A549 (cell line): ENCODE measurements around the gene RPS6KA3. TPM values are rescaled to one million over a fixed set of nuclear protein-coding genes. Genes with fewer than 3 reads are reported as not detected.
A peak's percentile ranks its signal among the peaks of the same experiment; 100 is the strongest.

Experiments used
- ATAC-seq, 2 experiments: fragments of 200-7000 bp in 1 of 2; fragments of >200 bp in 1 of 2; cut with Nextera tagmentation in 1 of 2; cut with Tn5 transposase in 1 of 2; 3 replicates each; pipeline versions ENCODE4 v1.8.0 to v1.9.1; 2018 to 2020; ENCODE audit warnings: mild to moderate bottlenecking in 1 of 2, moderate library complexity in 1 of 2
- CTCF ChIA-PET: fragments of 300-600 bp; sonication (Branson Sonifier 250); formaldehyde crosslinking; extraction: SDS; loops from one replicate; lab custom pipeline; 2021; ENCODE audit warnings: antibody characterized with exemption, inconsistent platforms; lab: Yijun Ruan, JAX
- POLR2A ChIA-PET: fragments of 350-600 bp; formaldehyde crosslinking; extraction: SDS; loops from one replicate; lab custom pipeline; 2021; ENCODE audit warnings: antibody characterized with exemption, inconsistent platforms; lab: Yijun Ruan, JAX
- DNase-seq, 2 experiments: peaks; one replicate each; pipeline versions ENCODE4 v3.0.0 to v3.0.0-alpha.2; 2011 to 2016; ENCODE audit warnings: low read depth in 1 of 2, low spot score in 1 of 2
- FAIRE-seq: peaks from 2 replicates; lab custom pipeline; 2011; peaks lifted over from hg19 to GRCh38; lab: Jason Lieb, UNC
- H3K27ac ChIP-seq, 2 experiments: fragments of >200 bp; sonication (Bioruptor Twin); formaldehyde crosslinking; 3 replicates each; pipeline ENCODE4 v1.5.1; 2016 to 2017
- H3K4me1 ChIP-seq: fragments of >200 bp; sonication (Bioruptor Twin); formaldehyde crosslinking; 3 replicates; pipeline ENCODE4 v1.6.1; 2016
- H3K4me2 ChIP-seq: fragments of >200 bp; sonication (Bioruptor Twin); formaldehyde crosslinking; 3 replicates; pipeline ENCODE4 v1.6.1; 2016
- H3K4me3 ChIP-seq: fragments of >200 bp; sonication (Bioruptor Twin); formaldehyde crosslinking; 3 replicates; pipeline ENCODE4 v1.5.1; 2016
- H3K9me3 ChIP-seq: fragments of >200 bp; sonication (Bioruptor Twin); formaldehyde crosslinking; 3 replicates; pipeline ENCODE4 v1.6.1; 2016
- CBX8 ChIP-seq: fragments of 200-600 bp; sonication (generic); IDR thresholded peaks from 2 replicates; pipeline ENCODE4 v1.6.1; 2016
- CEBPB ChIP-seq, 2 experiments: fragments of >200 bp in 1 of 2; sonication (Bioruptor Twin) in 1 of 2; formaldehyde crosslinking in 1 of 2; IDR thresholded peaks; 2 replicates each; pipeline ENCODE4 v1.6.1; 2012 to 2016
- E2F6 ChIP-seq: IDR thresholded peaks from 2 replicates; pipeline ENCODE4 v1.6.1; 2012; ENCODE audit warnings: low read depth, borderline replicate concordance
- EHF ChIP-seq: fragments of 250-450 bp; sonication (Bioruptor Pico); IDR thresholded peaks from 2 replicates; pipeline ENCODE4 v1.5.0; 2020; ENCODE audit warnings: mild to moderate bottlenecking
- ESRRA ChIP-seq: fragments of 150-350 bp; IDR thresholded peaks from 2 replicates; pipeline ENCODE4 v1.6.1; 2014; ENCODE audit warnings: mild to moderate bottlenecking, low read length, borderline replicate concordance
- FOSL2 ChIP-seq, 2 experiments: fragments of 450-650 bp in 1 of 2; fragments of >200 bp in 1 of 2; sonication (Bioruptor Twin) in 1 of 2; formaldehyde crosslinking; IDR thresholded peaks; 2 replicates each; pipeline versions ENCODE4 v1.5.0 to v1.6.1; 2016 to 2020; ENCODE audit warnings: mild to moderate bottlenecking in 1 of 2, moderate library complexity in 1 of 2
- HEYL ChIP-seq: fragments of 250-450 bp; sonication (Bioruptor Pico); IDR thresholded peaks from 2 replicates; pipeline ENCODE4 v1.8.0; 2021; ENCODE audit warnings: mild to moderate bottlenecking, moderate library complexity
- HOXA7 ChIP-seq: fragments of 250-450 bp; sonication (Bioruptor Pico); IDR thresholded peaks from 2 replicates; pipeline ENCODE4 v1.5.0; 2020; ENCODE audit warnings: mild to moderate bottlenecking, moderate library complexity
- KDM1A ChIP-seq: fragments of 200-600 bp; sonication (generic); IDR thresholded peaks from 2 replicates; pipeline ENCODE4 v1.6.1; 2016; ENCODE audit warnings: low read depth, mild to moderate bottlenecking
- MAZ ChIP-seq: fragments of 150-350 bp; IDR thresholded peaks from 2 replicates; pipeline ENCODE4 v1.6.1; 2014; ENCODE audit warnings: antibody characterized with exemption, low read depth, low read length, borderline replicate concordance
- NFE2L2 ChIP-seq: fragments of 150-350 bp; conservative IDR thresholded peaks from 2 replicates; pipeline ENCODE4 v1.6.1; 2014; ENCODE audit warnings: low read length
- NR3C1 ChIP-seq: fragments of >200 bp; sonication (Bioruptor Twin); formaldehyde crosslinking; IDR thresholded peaks from 3 replicates; pipeline ENCODE4 v1.6.1; 2017
- PHF8 ChIP-seq: fragments of 200-600 bp; sonication (generic); IDR thresholded peaks from 2 replicates; pipeline ENCODE4 v1.6.1; 2016; ENCODE audit warnings: low read depth, mild to moderate bottlenecking, antibody characterized with exemption, moderate library complexity, borderline replicate concordance
- RARB ChIP-seq: fragments of 250-450 bp; sonication (Bioruptor Pico); IDR thresholded peaks from 2 replicates; pipeline ENCODE4 v1.8.0; 2021; ENCODE audit warnings: mild to moderate bottlenecking, moderate library complexity
- SREBF2 ChIP-seq: fragments of 450-650 bp; IDR thresholded peaks from 2 replicates; pipeline ENCODE4 v1.6.1; 2014; ENCODE audit warnings: mild to moderate bottlenecking, moderate library complexity
- ZC3H11A ChIP-seq: fragments of 450-650 bp; IDR thresholded peaks from 2 replicates; pipeline ENCODE4 v1.6.1; 2014; ENCODE audit warnings: antibody characterized with exemption, mild to moderate bottlenecking
- ZFP36 ChIP-seq: fragments of 450-650 bp; IDR thresholded peaks from 2 replicates; pipeline ENCODE4 v1.6.1; 2014; ENCODE audit warnings: borderline replicate concordance; ENCODE audit not compliant: partially characterized antibody
- ZNF302 ChIP-seq: fragments of 250-450 bp; sonication (Bioruptor Pico); IDR thresholded peaks from 2 replicates; pipeline ENCODE4 v1.9.0; 2021; ENCODE audit warnings: inconsistent platforms, mild to moderate bottlenecking, moderate library complexity
- WGBS: methylation state at CpG from one replicate; pipeline ENCODE4 v1.1.6; 2017; ENCODE audit errors: missing lambda C conversion rate; 5-methylcytosine and 5-hydroxymethylcytosine counted together
- polyA plus RNA-seq, 4 experiments: library from polyadenylated mRNA; depleted of rRNA in 3 of 4; stranded (reverse); fragments of >200 nt; fragmentation: RNase III in 1 of 4; extraction: RNeasy Plus Mini Kit Qiagen cat#74134 plus additional on column Dnase treatment in 1 of 4; gene quantifications; 2 replicates in 3 of 4; 3 replicates in 1 of 4; pipeline ENCODE4 v1.2.3, GENCODE V29; 2011 to 2017
- TF ChIP-seq, protein P1 (sequence below): fragments of 450-650 bp; IDR thresholded peaks from 2 replicates; pipeline ENCODE4 v1.6.1; 2014; ENCODE audit warnings: antibody characterized with exemption
- TF ChIP-seq, protein P2 (sequence below): IDR thresholded peaks from 2 replicates; pipeline ENCODE4 v1.6.1; 2012
- TF ChIP-seq, protein P3 (sequence below): fragments of 250-450 bp; sonication (Bioruptor Pico); IDR thresholded peaks from 2 replicates; pipeline ENCODE4 v1.5.0; 2021; ENCODE audit warnings: mild to moderate bottlenecking, moderate library complexity, borderline replicate concordance

The RPS6KA3 gene
- polyA plus RNA-seq, 2 of the 4 experiments (the other 2 are of a cell fraction), result 41.1 to 117 TPM

- no peak for TF ChIP-seq KDM1A
- TF ChIP-seq CBX8, result no peak
- no peak for TF ChIP-seq ESRRA
- no peak for TF ChIP-seq EHF (CRISPR knock-in tag)
- TF ChIP-seq E2F6, result 0 out of 2 replicates have a peak, but pooled peaks have one; percentile 27
- no peak for TF ChIP-seq CEBPB (IDR thresholded peaks at IDR 0.05)
- peak; percentile 43; the same call in 1 of the 2 replicates for TF ChIP-seq PHF8
- no peak for TF ChIP-seq HOXA7 (CRISPR knock-in tag)
- TF ChIP-seq, protein P1, sequence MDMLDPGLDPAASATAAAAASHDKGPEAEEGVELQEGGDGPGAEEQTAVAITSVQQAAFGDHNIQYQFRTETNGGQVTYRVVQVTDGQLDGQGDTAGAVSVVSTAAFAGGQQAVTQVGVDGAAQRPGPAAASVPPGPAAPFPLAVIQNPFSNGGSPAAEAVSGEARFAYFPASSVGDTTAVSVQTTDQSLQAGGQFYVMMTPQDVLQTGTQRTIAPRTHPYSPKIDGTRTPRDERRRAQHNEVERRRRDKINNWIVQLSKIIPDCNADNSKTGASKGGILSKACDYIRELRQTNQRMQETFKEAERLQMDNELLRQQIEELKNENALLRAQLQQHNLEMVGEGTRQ, result no peak
- TF ChIP-seq, protein P2, sequence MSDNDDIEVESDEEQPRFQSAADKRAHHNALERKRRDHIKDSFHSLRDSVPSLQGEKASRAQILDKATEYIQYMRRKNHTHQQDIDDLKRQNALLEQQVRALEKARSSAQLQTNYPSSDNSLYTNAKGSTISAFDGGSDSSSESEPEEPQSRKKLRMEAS, result peak; percentile 49; the same call in 1 of the 2 replicates
- TF ChIP-seq HEYL (CRISPR knock-in tag), result no peak
- TF ChIP-seq, protein P3, sequence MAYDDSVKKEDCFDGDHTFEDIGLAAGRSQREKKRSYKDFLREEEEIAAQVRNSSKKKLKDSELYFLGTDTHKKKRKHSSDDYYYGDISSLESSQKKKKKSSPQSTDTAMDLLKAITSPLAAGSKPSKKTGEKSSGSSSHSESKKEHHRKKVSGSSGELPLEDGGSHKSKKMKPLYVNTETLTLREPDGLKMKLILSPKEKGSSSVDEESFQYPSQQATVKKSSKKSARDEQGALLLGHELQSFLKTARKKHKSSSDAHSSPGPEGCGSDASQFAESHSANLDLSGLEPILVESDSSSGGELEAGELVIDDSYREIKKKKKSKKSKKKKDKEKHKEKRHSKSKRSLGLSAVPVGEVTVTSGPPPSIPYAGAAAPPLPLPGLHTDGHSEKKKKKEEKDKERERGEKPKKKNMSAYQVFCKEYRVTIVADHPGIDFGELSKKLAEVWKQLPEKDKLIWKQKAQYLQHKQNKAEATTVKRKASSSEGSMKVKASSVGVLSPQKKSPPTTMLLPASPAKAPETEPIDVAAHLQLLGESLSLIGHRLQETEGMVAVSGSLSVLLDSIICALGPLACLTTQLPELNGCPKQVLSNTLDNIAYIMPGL (CRISPR knock-in tag), result no peak
- no peak for TF ChIP-seq NR3C1
- TF ChIP-seq ZNF302, result no peak
- TF ChIP-seq FOSL2 (IDR thresholded peaks at IDR 0.05), result no peak
- no peak for TF ChIP-seq FOSL2 (CRISPR knock-in tag; IDR thresholded peaks at IDR 0.05)
- TF ChIP-seq RARB (CRISPR knock-in tag), result no peak
These were observed 125.2 kb downstream of the RPS6KA3 start, which contains the start of gene EIF1AX (continued) for GRCh38 chrX:20141281-20142220.

GRCh38 chrX:20140420-20140819 is 126.3 kb downstream of the RPS6KA3 start:
- peak overlapping the region; percentile 82 for H3K4me2 ChIP-seq
- H3K27ac ChIP-seq, result peak overlapping the region; percentile 37 to 95; a peak in 4 of 6 replicates
- CTCF ChIA-PET, result interaction anchor here (1.0 kb wide), 1 partner anchor 117 kb away, joined by 3 read pairs; no protein-coding TSS in a partner anchor
- peaks cover 40% of the 10 kb centered on the region for H3K4me1 ChIP-seq
- H3K4me3 ChIP-seq, result peak overlapping the region; percentile 99
- POLR2A ChIA-PET, result interaction anchor here (1.9 kb wide), 1 partner anchor 8 kb away, joined by 7 read pairs; no protein-coding TSS in a partner anchor
- WGBS, result 5% methylated on average over 3 of the region's 3 CpGs
- ATAC-seq (no peak), DNase-seq (no peak), FAIRE-seq (no peak)
- H3K9me3 ChIP-seq, result no peaks in the 10 kb centered on the region
- no peak for TF ChIP-seq SREBF2
- TF ChIP-seq ZC3H11A, result no peak
- TF ChIP-seq FOSL2 (IDR thresholded peaks at IDR 0.05), result no peak
- no peak for TF ChIP-seq FOSL2 (CRISPR knock-in tag; IDR thresholded peaks at IDR 0.05)
- no peak for TF ChIP-seq ZFP36
- no peak for TF ChIP-seq NFE2L2
- no peak for TF ChIP-seq MAZ
- no peak for TF ChIP-seq CBX8
- TF ChIP-seq, protein P1, result no peak
